H1 (cell line): Measurements from ENCODE around the gene TMEM117. TPM values are rescaled to one million over a fixed set of nuclear protein-coding genes. Genes with fewer than 3 reads are reported as not detected.

Experiments
- CTCF ChIA-PET: fragments of 300-600 bp; sonication (Branson Sonifier 250); formaldehyde crosslinking; loops from one replicate; lab custom pipeline; 2021; ENCODE audit not compliant: partially characterized antibody; lab: Charles Lee
- POLR2A ChIA-PET: fragments of 300-600 bp; sonication (Branson Sonifier 250); formaldehyde crosslinking; loops from one replicate; lab custom pipeline; 2021; ENCODE audit warnings: inconsistent platforms; ENCODE audit not compliant: partially characterized antibody; lab: Charles Lee
- DNase-seq, 2 experiments: peaks; one replicate each; pipeline versions ENCODE4 v3.0.0 to v3.0.0-alpha.2; 2010 to 2022; ENCODE audit warnings: low spot score in 2 of 2, low read depth in 1 of 2, mixed read lengths in 1 of 2
- FAIRE-seq: peaks from 2 replicates; lab custom pipeline; 2011; peaks lifted over from hg19 to GRCh38; lab: Jason Lieb, UNC
- H2AFZ ChIP-seq: 2 replicates; pipeline ENCODE4 v1.8.1; 2012; ENCODE audit warnings: low read length, inconsistent platforms
- H2AK5ac ChIP-seq: 2 replicates; pipeline ENCODE4 v1.6.1; 2013; ENCODE audit warnings: low read depth, low read length
- H2BK120ac ChIP-seq: replicated peaks from 2 replicates; pipeline ENCODE3; 2013; ENCODE audit warnings: low read depth, low read length, inconsistent platforms
- H2BK12ac ChIP-seq: 2 replicates; pipeline ENCODE4 v1.6.1; 2013; ENCODE audit warnings: low read depth, low read length
- H2BK15ac ChIP-seq: 2 replicates; pipeline ENCODE4 v1.6.1; 2013; ENCODE audit warnings: low read length
- H2BK20ac ChIP-seq: 2 replicates; pipeline ENCODE4 v1.6.1; 2013; ENCODE audit warnings: low read length
- H2BK5ac ChIP-seq: 2 replicates; pipeline ENCODE4 v1.6.1; 2013; ENCODE audit warnings: low read depth, low read length
- H3K14ac ChIP-seq: 2 replicates; pipeline ENCODE4 v1.6.1; 2013; ENCODE audit warnings: inconsistent platforms; ENCODE audit not compliant: insufficient read length
- H3K18ac ChIP-seq: 2 replicates; pipeline ENCODE4 v1.6.1; 2013; ENCODE audit warnings: low read length; ENCODE audit errors: extremely low read depth
- H3K23ac ChIP-seq: 2 replicates; pipeline ENCODE4 v1.6.1; 2013; ENCODE audit warnings: inconsistent platforms; ENCODE audit not compliant: insufficient read length
- H3K23me2 ChIP-seq: 2 replicates; pipeline ENCODE4 v1.6.1; 2013; ENCODE audit warnings: low read depth, low read length
- H3K27ac ChIP-seq: 2 replicates; pipeline ENCODE4 v1.6.1; 2011; ENCODE audit warnings: low read depth, low read length, inconsistent platforms
- H3K27me3 ChIP-seq, 4 experiments: replicated peaks in 1 of 4; 1 replicate in 1 of 4; 2 replicates in 3 of 4; pipeline versions ENCODE4 v1.6.1 to v1.8.1; 2011 to 2013; ENCODE audit warnings: low read length in 3 of 4, mild to moderate bottlenecking in 3 of 4, inconsistent platforms in 2 of 4, mixed read lengths in 2 of 4, moderate library complexity in 1 of 4; ENCODE audit not compliant: control insufficient read depth in 3 of 4, insufficient read depth in 3 of 4; ENCODE audit errors: extremely low read depth in 1 of 4
- H3K36me3 ChIP-seq, 4 experiments: 2 replicates each; pipeline versions ENCODE4 v1.6.1 to v1.8.1; 2011 to 2013; ENCODE audit warnings: mild to moderate bottlenecking in 4 of 4, low read length in 3 of 4, moderate library complexity in 2 of 4, control low read depth in 1 of 4, inconsistent platforms in 1 of 4; ENCODE audit not compliant: insufficient read depth in 4 of 4, control insufficient read depth in 2 of 4
- H3K4ac ChIP-seq: replicated peaks from 2 replicates; pipeline ENCODE3; 2013; ENCODE audit warnings: low read length, low read depth, mixed read lengths, inconsistent platforms; ENCODE audit not compliant: insufficient read length
- H3K4me1 ChIP-seq, 4 experiments: replicated peaks in 1 of 4; 1 replicate in 1 of 4; 2 replicates in 3 of 4; pipeline versions ENCODE4 v1.6.1 to v1.8.1; 2011 to 2013; ENCODE audit warnings: low read length in 3 of 4, inconsistent platforms in 2 of 4, mixed read lengths in 1 of 4; ENCODE audit not compliant: insufficient read depth in 4 of 4, control insufficient read depth in 3 of 4
- H3K4me2 ChIP-seq, 2 experiments: 2 replicates each; pipeline versions ENCODE4 v1.6.1 to v1.8.1; 2011 to 2013; ENCODE audit warnings: low read depth in 2 of 2, low read length in 2 of 2, control low read depth in 1 of 2, inconsistent platforms in 1 of 2, mild to moderate bottlenecking in 1 of 2; ENCODE audit not compliant: insufficient read depth in 1 of 2
- H3K4me3 ChIP-seq, 4 experiments: fragments of 200-600, 300-600 bp in 1 of 4; sonication (generic), shearing (Covaris generic), sonication (Bioruptor Twin) in 1 of 4; 2 replicates each; pipeline versions ENCODE4 v1.5.1 to v1.8.1; 2011 to 2016; ENCODE audit warnings: low read length in 4 of 4, low read depth in 3 of 4, control low read depth in 2 of 4, inconsistent platforms in 2 of 4, mild to moderate bottlenecking in 2 of 4, mixed read lengths in 1 of 4, moderate library complexity in 1 of 4; ENCODE audit not compliant: insufficient read depth in 2 of 4; ENCODE audit errors: extremely low read depth in 1 of 4
- H3K56ac ChIP-seq: replicated peaks from 2 replicates; pipeline ENCODE3; 2013; ENCODE audit warnings: low read depth, mild to moderate bottlenecking, mixed read lengths, low read length, inconsistent platforms; ENCODE audit not compliant: insufficient read length
- H3K79me1 ChIP-seq: 2 replicates; pipeline ENCODE4 v1.6.1; 2013; ENCODE audit warnings: low read depth, low read length, control low read depth
- H3K79me2 ChIP-seq, 2 experiments: 2 replicates each; pipeline versions ENCODE4 v1.6.1 to v1.8.1; 2012 to 2013; ENCODE audit warnings: low read length in 2 of 2, mild to moderate bottlenecking in 2 of 2, inconsistent platforms in 1 of 2; ENCODE audit not compliant: insufficient read depth in 2 of 2, control insufficient read depth in 1 of 2
- H3K9ac ChIP-seq, 4 experiments: replicated peaks in 1 of 4; 1 replicate in 1 of 4; 2 replicates in 3 of 4; pipeline versions ENCODE4 v1.6.1 to v1.8.1; 2011 to 2013; ENCODE audit warnings: low read depth in 3 of 4, low read length in 3 of 4, control low read depth in 2 of 4, mild to moderate bottlenecking in 2 of 4, moderate library complexity in 2 of 4, inconsistent platforms in 1 of 4; ENCODE audit errors: extremely low read depth in 1 of 4
- H3K9me3 ChIP-seq, 2 experiments: 2 replicates each; pipeline versions ENCODE4 v1.6.1 to v1.8.1; 2012 to 2013; ENCODE audit warnings: mild to moderate bottlenecking in 2 of 2, moderate library complexity in 2 of 2, control low read depth in 1 of 2, inconsistent platforms in 1 of 2, low read depth in 1 of 2, low read length in 1 of 2, mixed read lengths in 1 of 2; ENCODE audit not compliant: insufficient read depth in 2 of 2
- H4K20me1 ChIP-seq, 2 experiments: replicated peaks in 1 of 2; 2 replicates each; pipeline versions ENCODE3 to v1.8.1; 2011 to 2013; ENCODE audit warnings: inconsistent platforms in 2 of 2, low read length in 2 of 2, mild to moderate bottlenecking in 1 of 2; ENCODE audit not compliant: insufficient read depth in 2 of 2, control insufficient read depth in 1 of 2
- H4K5ac ChIP-seq: 2 replicates; pipeline ENCODE4 v1.6.1; 2013; ENCODE audit warnings: low read length, low read depth, mixed read lengths, inconsistent platforms; ENCODE audit not compliant: insufficient read length
- H4K8ac ChIP-seq: 2 replicates; pipeline ENCODE4 v1.8.0; 2013; ENCODE audit warnings: mild to moderate bottlenecking, moderate library complexity, low read length, inconsistent platforms; ENCODE audit not compliant: insufficient read depth; ENCODE audit errors: extremely low read depth
- H4K91ac ChIP-seq: replicated peaks from 2 replicates; pipeline ENCODE3; 2013; ENCODE audit warnings: low read length, mixed read lengths, inconsistent platforms; ENCODE audit not compliant: insufficient read length
- BCL11A ChIP-seq, 2 experiments: IDR thresholded peaks; one replicate each; pipeline ENCODE4 v1.6.1; 2011; ENCODE audit warnings: low read depth in 2 of 2, low read length in 2 of 2, mild to moderate bottlenecking in 2 of 2
- CHD1 ChIP-seq: IDR thresholded peaks from 2 replicates; pipeline ENCODE4 v1.6.1; 2012; ENCODE audit warnings: low read depth, low read length, improper control_type of control experiment
- CREB1 ChIP-seq: IDR thresholded peaks from 2 replicates; pipeline ENCODE4 v1.6.1; 2012; ENCODE audit warnings: inconsistent platforms
- EZH2 ChIP-seq: fragments of 200-600 bp; sonication (generic); IDR thresholded peaks from 2 replicates; pipeline ENCODE4 v1.7.1; 2012; ENCODE audit warnings: low read depth, mild to moderate bottlenecking, moderate library complexity, low read length, inconsistent platforms; ENCODE audit not compliant: severe bottlenecking
- HDAC2 ChIP-seq, 2 experiments: fragments of 300-600 bp in 1 of 2; sonication (generic) in 1 of 2; IDR thresholded peaks; 2 replicates each; pipeline ENCODE4 v1.6.1; 2011 to 2012; ENCODE audit warnings: low read depth in 2 of 2, low read length in 2 of 2, mild to moderate bottlenecking in 2 of 2, moderate library complexity in 2 of 2, borderline replicate concordance in 1 of 2, inconsistent platforms in 1 of 2
- MAFK ChIP-seq: IDR thresholded peaks from 2 replicates; pipeline ENCODE4 v1.6.1; 2012; ENCODE audit warnings: low read depth, mild to moderate bottlenecking, improper control_type of control experiment, low read length
- POLR2AphosphoS5 ChIP-seq: IDR thresholded peaks from 2 replicates; pipeline ENCODE4 v1.6.1; 2011; ENCODE audit warnings: low read depth, low read length
- RFX5 ChIP-seq: IDR thresholded peaks from 2 replicates; pipeline ENCODE4 v1.6.1; 2011; ENCODE audit warnings: low read depth, low read length, improper control_type of control experiment, borderline replicate concordance
- RNF2 ChIP-seq: fragments of 200-900, 300-1000 bp; sonication (generic); IDR thresholded peaks from 2 replicates; pipeline ENCODE4 v1.7.1; 2016; ENCODE audit warnings: borderline replicate concordance, low read depth, mild to moderate bottlenecking, antibody characterized with exemption, low read length; ENCODE audit not compliant: poor library complexity, severe bottlenecking; ENCODE audit errors: missing control alignments
- SAP30 ChIP-seq: fragments of 300-600 bp; sonication (generic); IDR thresholded peaks from 2 replicates; pipeline ENCODE4 v1.7.1; 2012; ENCODE audit warnings: low read length, moderate library complexity, mild to moderate bottlenecking, inconsistent platforms; ENCODE audit not compliant: insufficient read depth, insufficient replicate concordance
- SIRT6 ChIP-seq: IDR thresholded peaks from one replicate; pipeline ENCODE4 v1.7.1; 2012; ENCODE audit warnings: low read length, inconsistent platforms
- SP1 ChIP-seq: IDR thresholded peaks from 2 replicates; pipeline ENCODE4 v1.6.1; 2011; ENCODE audit warnings: low read depth, low read length
- SP4 ChIP-seq: IDR thresholded peaks from 2 replicates; pipeline ENCODE4 v1.6.1; 2012; ENCODE audit warnings: low read length, inconsistent platforms
- TAF1 ChIP-seq: IDR thresholded peaks from 2 replicates; pipeline ENCODE4 v1.6.1; 2011; ENCODE audit warnings: mild to moderate bottlenecking, low read depth, low read length
- WGBS, 2 experiments: shearing (Covaris generic) in 1 of 2; methylation state at CpG; one replicate each; pipeline versions ENCODE4 v1.1.6 to v1.1.7; 2013 to 2015; ENCODE audit warnings: low lambda C conversion rate in 2 of 2, mixed read lengths in 2 of 2, inconsistent platforms in 1 of 2, low coverage in 1 of 2, missing lambda C conversion rate in 1 of 2; ENCODE audit not compliant: insufficient replicate concordance in 2 of 2, insufficient coverage in 1 of 2, insufficient read length in 1 of 2; ENCODE audit errors: extremely low coverage in 1 of 2, missing lambda C conversion rate in 1 of 2; 5-methylcytosine and 5-hydroxymethylcytosine counted together
- polyA plus RNA-seq, 7 experiments: library from polyadenylated mRNA; depleted of rRNA in 3 of 7; stranded (reverse) in 5 of 7; unstranded in 2 of 7; fragments of >200 nt in 5 of 7; fragments of 200-250 nt in 2 of 7; gene quantifications; 1 replicate in 5 of 7; 2 replicates in 1 of 7; 4 replicates in 1 of 7; pipeline versions ENCODE4 v1.2.1 to v1.2.3, GENCODE V29; 2011 to 2013; ENCODE audit warnings: missing spikeins in 2 of 7, mixed read lengths in 2 of 7
- total RNA-seq: library from RNA; stranded (reverse); fragmentation: NEBNext Ultra II Directional; extraction: Animal tissue kit (Norgen Biotek cat#: 25700); gene quantifications from 2 replicates; pipeline ENCODE4 v1.2.1, GENCODE V29; 2021
- TF ChIP-seq, protein P1 (sequence below): IDR thresholded peaks from 2 replicates; pipeline ENCODE4 v1.6.1; 2012; ENCODE audit warnings: inconsistent platforms

The TMEM117 gene
- total and polyA plus RNA-seq, 2 of the 8 experiments (the other 6 are each of a cell fraction or from before 2014, with no cell fraction given) = 0.80 to 1.4 TPM

DNA sequence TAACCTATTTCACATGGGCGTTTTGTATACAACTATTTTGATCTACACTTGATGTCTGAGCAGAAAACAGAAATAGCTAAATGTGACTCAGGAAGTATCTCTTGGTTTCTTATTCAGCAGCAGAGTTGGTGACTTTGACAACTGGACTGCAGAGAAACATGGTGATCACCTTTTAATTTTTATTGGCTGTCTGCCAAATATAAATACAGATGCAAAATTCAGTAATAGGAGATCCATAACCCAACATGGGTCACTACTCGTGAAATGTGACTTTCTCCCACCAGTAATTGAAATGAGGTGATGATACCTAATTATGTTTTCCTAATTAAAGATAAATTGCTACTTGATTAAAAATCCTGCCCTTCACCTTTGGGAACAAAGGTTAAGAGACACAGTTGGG, 553.2 kb downstream of the TMEM117 start:
- no peak overlapping the region for H2BK12ac ChIP-seq
- H3K18ac ChIP-seq = no peak overlapping the region
- no peaks in the 10 kb centered on the region for H3K23me2 ChIP-seq
- peaks cover 0 to under 1% (median 0%) of the 10 kb centered on the region in 4 experiments; a peak in 1 of 7 replicates for H3K4me1 ChIP-seq
- H4K20me1 ChIP-seq = no peaks in the 10 kb centered on the region
- POLR2A ChIA-PET = interaction anchor here (1.0 kb wide), 1 partner anchor 10 kb away, joined by 3 read pairs; no protein-coding TSS in a partner anchor
- no peak overlapping the region for H4K5ac ChIP-seq
- H3K27me3 ChIP-seq = no peaks in the 10 kb centered on the region
- H4K91ac ChIP-seq = no peak overlapping the region
- H2BK5ac ChIP-seq = no peak overlapping the region
- 85% methylated on average over 2 of the region's 2 CpGs; no CpG with 5 or more reads in 1 of the 2 experiments for WGBS, 2 experiments
- H2AK5ac ChIP-seq = no peak overlapping the region
- no peak overlapping the region for H3K4me2 ChIP-seq
- no peak overlapping the region for H2BK120ac ChIP-seq
- H3K56ac ChIP-seq = no peak overlapping the region
- H3K4me3 ChIP-seq = no peak overlapping the region
- FAIRE-seq = no peak
- no peak overlapping the region for H3K23ac ChIP-seq
- no peaks in the 10 kb centered on the region for H3K79me2 ChIP-seq
- H3K36me3 ChIP-seq = no peaks in the 10 kb centered on the region
- no peak overlapping the region for H2BK15ac ChIP-seq
- no peak for DNase-seq
- no peak overlapping the region for H4K8ac ChIP-seq
- no peak overlapping the region for H3K9ac ChIP-seq
- H3K79me1 ChIP-seq = no peaks in the 10 kb centered on the region
- no peak overlapping the region for H2AFZ ChIP-seq
- no peak overlapping the region for H3K4ac ChIP-seq
- H3K9me3 ChIP-seq = no peaks in the 10 kb centered on the region
- CTCF ChIA-PET = interaction anchor here (0.6 to 2.2 kb wide), 2 partner anchors 9 to 477 kb away, joined by 3 to 10 read pairs; no protein-coding TSS in a partner anchor
- no peak overlapping the region for H3K14ac ChIP-seq
- no peak overlapping the region for H2BK20ac ChIP-seq
- H3K27ac ChIP-seq = no peak overlapping the region
- TF ChIP-seq CREB1 (no peak), BCL11A (IDR thresholded peaks at IDR 0.05; ENCODE audit: low read depth in 2 of 2, low read length in 2 of 2) (no peak), SAP30 (no peak), TAF1 (no peak), POLR2AphosphoS5 (no peak), RNF2 (no peak), HDAC2 (IDR thresholded peaks at IDR 0.05; ENCODE audit: borderline replicate concordance in 1 of 2, low read depth in 2 of 2, low read length in 2 of 2) (no peak), SP4 (no peak), SP1 (no peak), CHD1 (no peak), EZH2 (no peak), RFX5 (no peak), SIRT6 (no peak), MAFK (no peak)
- TF ChIP-seq, protein P1, sequence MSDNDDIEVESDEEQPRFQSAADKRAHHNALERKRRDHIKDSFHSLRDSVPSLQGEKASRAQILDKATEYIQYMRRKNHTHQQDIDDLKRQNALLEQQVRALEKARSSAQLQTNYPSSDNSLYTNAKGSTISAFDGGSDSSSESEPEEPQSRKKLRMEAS = no peak
